NCI-H2107 treated with DMSO at 0.1 percent for 48 hours (cell line): Measurements from ENCODE around the gene DSCAM.

Experiments used
- DNase-seq: peaks from one replicate; lab custom pipeline; 2025; ENCODE audit not compliant: unreplicated experiment; lab: John Stamatoyannopoulos, UW

Gene DSCAM

GRCh38 chr21:40402884-40403582, 443.9 kb downstream of the DSCAM start:
- DNase-seq: no peak

- DNase-seq: no peak
These were observed 451.2 kb downstream of the DSCAM start for GRCh38 chr21:40395732-40396131.

- DNase-seq: no peak
These were observed 453.9 kb downstream of the DSCAM start for GRCh38 chr21:40393066-40393465.

GRCh38 chr21:40388046-40388445, 458.9 kb downstream of the DSCAM start:
- no peak for DNase-seq

GRCh38 chr21:40386981-40387747, 459.8 kb downstream of the DSCAM start:
- no peak for DNase-seq

- no peak for DNase-seq
These were observed 460.6 kb downstream of the DSCAM start for GRCh38 chr21:40386294-40386911.

GRCh38 chr21:40385883-40386282, 461.1 kb downstream of the DSCAM start:
- no peak for DNase-seq

- DNase-seq: no peak
These were observed 463.0 kb downstream of the DSCAM start for GRCh38 chr21:40383951-40384350.

GRCh38 chr21:40381111-40381510, 465.8 kb downstream of the DSCAM start:
- no peak for DNase-seq

GRCh38 chr21:40379881-40380810, 466.8 kb downstream of the DSCAM start:
- DNase-seq: no peak

- no peak for DNase-seq
These were observed 469.8 kb downstream of the DSCAM start for GRCh38 chr21:40377135-40377534.

- no peak for DNase-seq
These were observed 473.2 kb downstream of the DSCAM start for GRCh38 chr21:40373761-40374160.

GRCh38 chr21:40372506-40372905, 474.5 kb downstream of the DSCAM start:
- no peak for DNase-seq

GRCh38 chr21:40371329-40371728, 475.6 kb downstream of the DSCAM start:
- no peak for DNase-seq

- no peak for DNase-seq
These were observed 490.3 kb downstream of the DSCAM start for GRCh38 chr21:40356644-40357043.

GRCh38 chr21:40355076-40355475, 491.9 kb downstream of the DSCAM start:
- DNase-seq: no peak

- no peak for DNase-seq
These were observed 496.0 kb downstream of the DSCAM start for GRCh38 chr21:40351006-40351405.

- no peak for DNase-seq
These were observed 497.4 kb downstream of the DSCAM start for GRCh38 chr21:40349591-40349990.

- no peak for DNase-seq
These were observed 501.1 kb downstream of the DSCAM start for GRCh38 chr21:40345711-40346321.

- DNase-seq: no peak
These were observed 506.6 kb downstream of the DSCAM start for GRCh38 chr21:40340357-40340756.

GRCh38 chr21:40339050-40339449, 507.9 kb downstream of the DSCAM start:
- DNase-seq: no peak
